Activated CD8-positive, alpha-beta memory T cell treated with anti-CD3 and anti-CD28 coated beads, Interleukin-2, amount 50 U/mL, for 1 hour (primary cell): Measurements from ENCODE around the gene LSM5.
"Not testable (repeated sequence)": the region's sequence is repeated elsewhere in the genome, so short reads cannot be mapped to it uniquely, and the experiment has no call there.

Experiments
- DNase-seq: peaks from one replicate; pipeline ENCODE4 v3.0.0-alpha.2; 2020; ENCODE audit errors: extremely low read depth

The LSM5 gene

GRCh38 chr7:32506266-32507054 is 16.3 kb upstream of the LSM5 start:
- DNase-seq: no peak

- DNase-seq: no peak
Measured at GRCh38 chr7:32502728-32503127, 12.5 kb upstream of the LSM5 start.

- DNase-seq: no peak
Measured at GRCh38 chr7:32501522-32501921, 11.3 kb upstream of the LSM5 start.

- no peak for DNase-seq
Measured at GRCh38 chr7:32500922-32501341, 10.8 kb upstream of the LSM5 start.

GRCh38 chr7:32500216-32500615 is 10.0 kb upstream of the LSM5 start:
- not testable (repeated sequence) for DNase-seq

- DNase-seq: not testable (repeated sequence)
Measured at GRCh38 chr7:32499755-32500154, 9.6 kb upstream of the LSM5 start.

- DNase-seq: no peak
Measured at GRCh38 chr7:32496052-32496813, 6.1 kb upstream of the LSM5 start.

GRCh38 chr7:32495298-32496051 is 5.3 kb upstream of the LSM5 start, which contains the start of gene AVL9:
Gene AVL9, plus strand, starts transcription at chr7:32495489. Its CDS starts 221 bp downstream, at chr7:32495710.
- DNase-seq: peak; percentile 94

GRCh38 chr7:32494946-32495297 is 4.7 kb upstream of the LSM5 start:
- DNase-seq: no peak

- no peak for DNase-seq
Measured at GRCh38 chr7:32489788-32490126, 423 bp downstream of the LSM5 start.

- no peak for DNase-seq
Measured at GRCh38 chr7:32481921-32482320, 8.3 kb downstream of the LSM5 start.

GRCh38 chr7:32481176-32481575 is 9.0 kb downstream of the LSM5 start:
- no peak for DNase-seq

GRCh38 chr7:32479574-32480200 is 10.5 kb downstream of the LSM5 start:
- no peak for DNase-seq

- DNase-seq: no peak
Measured at GRCh38 chr7:32477649-32477980, 12.6 kb downstream of the LSM5 start.

GRCh38 chr7:32476816-32477648 is 13.1 kb downstream of the LSM5 start:
- no peak for DNase-seq

- no peak for DNase-seq
Measured at GRCh38 chr7:32474008-32474407, 16.2 kb downstream of the LSM5 start.

- no peak for DNase-seq
Measured at GRCh38 chr7:32472015-32472414, 18.2 kb downstream of the LSM5 start.

- DNase-seq: no peak
Measured at GRCh38 chr7:32470871-32471270, 19.3 kb downstream of the LSM5 start.

GRCh38 chr7:32470004-32470403 is 20.2 kb downstream of the LSM5 start:
- not testable (repeated sequence) for DNase-seq

- not testable (repeated sequence) for DNase-seq
Measured at GRCh38 chr7:32464641-32465416, 25.4 kb downstream of the LSM5 start.
